ENCODE data around the gene ORC5. TPM values are rescaled to one million over a fixed set of nuclear protein-coding genes. Genes with fewer than 3 reads are reported as not detected.

Gene ORC5
- total RNA-seq, 4 donors from 2014 or later: 10.5 to 28.7 (median 13.5) TPM

DNA sequence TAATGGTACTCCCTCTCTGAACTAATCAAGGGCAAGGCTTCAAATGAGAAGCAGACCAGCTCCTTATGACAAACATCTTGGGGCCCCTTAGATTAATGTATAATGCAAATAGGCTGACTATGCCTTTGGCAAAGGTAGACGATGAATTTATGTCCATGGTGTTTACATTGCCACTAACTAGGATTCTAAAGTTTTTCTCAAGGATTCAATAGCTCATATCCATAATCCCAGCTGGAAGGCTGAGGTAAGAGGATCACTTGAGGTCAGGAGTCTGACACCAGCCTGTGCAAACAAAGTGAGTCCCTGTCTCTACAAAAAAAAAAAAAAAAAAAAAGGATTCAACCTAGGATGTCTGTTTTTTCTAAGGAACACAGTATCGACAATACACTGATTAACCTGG lies 96.5 kb downstream of the ORC5 start:
- no peak for TF ChIP-seq POLR2A (IDR thresholded peaks at IDR 0.05)
- TF ChIP-seq, protein P1, sequence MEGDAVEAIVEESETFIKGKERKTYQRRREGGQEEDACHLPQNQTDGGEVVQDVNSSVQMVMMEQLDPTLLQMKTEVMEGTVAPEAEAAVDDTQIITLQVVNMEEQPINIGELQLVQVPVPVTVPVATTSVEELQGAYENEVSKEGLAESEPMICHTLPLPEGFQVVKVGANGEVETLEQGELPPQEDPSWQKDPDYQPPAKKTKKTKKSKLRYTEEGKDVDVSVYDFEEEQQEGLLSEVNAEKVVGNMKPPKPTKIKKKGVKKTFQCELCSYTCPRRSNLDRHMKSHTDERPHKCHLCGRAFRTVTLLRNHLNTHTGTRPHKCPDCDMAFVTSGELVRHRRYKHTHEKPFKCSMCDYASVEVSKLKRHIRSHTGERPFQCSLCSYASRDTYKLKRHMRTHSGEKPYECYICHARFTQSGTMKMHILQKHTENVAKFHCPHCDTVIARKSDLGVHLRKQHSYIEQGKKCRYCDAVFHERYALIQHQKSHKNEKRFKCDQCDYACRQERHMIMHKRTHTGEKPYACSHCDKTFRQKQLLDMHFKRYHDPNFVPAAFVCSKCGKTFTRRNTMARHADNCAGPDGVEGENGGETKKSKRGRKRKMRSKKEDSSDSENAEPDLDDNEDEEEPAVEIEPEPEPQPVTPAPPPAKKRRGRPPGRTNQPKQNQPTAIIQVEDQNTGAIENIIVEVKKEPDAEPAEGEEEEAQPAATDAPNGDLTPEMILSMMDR (IDR thresholded peaks at IDR 0.05): no peak
- no peak for TF ChIP-seq EP300 (IDR thresholded peaks at IDR 0.05)
- no peak for TF ChIP-seq POLR2AphosphoS5 (IDR thresholded peaks at IDR 0.05)
- Histone ChIP-seq H3K9me3 (no peaks in the 10 kb centered on the region), H3K27me3 (no peaks in the 10 kb centered on the region), H3K36me3 (no peaks in the 10 kb centered on the region), H3K4me3 (no peak overlapping the region), H3K27ac (no peak overlapping the region), H3K4me1 (no peaks in the 10 kb centered on the region)
- WGBS: 62% methylated on average over 2 of the region's 2 CpGs
- no peak for DNase-seq (ENCODE audit: low spot score in 2 of 2)

DNA sequence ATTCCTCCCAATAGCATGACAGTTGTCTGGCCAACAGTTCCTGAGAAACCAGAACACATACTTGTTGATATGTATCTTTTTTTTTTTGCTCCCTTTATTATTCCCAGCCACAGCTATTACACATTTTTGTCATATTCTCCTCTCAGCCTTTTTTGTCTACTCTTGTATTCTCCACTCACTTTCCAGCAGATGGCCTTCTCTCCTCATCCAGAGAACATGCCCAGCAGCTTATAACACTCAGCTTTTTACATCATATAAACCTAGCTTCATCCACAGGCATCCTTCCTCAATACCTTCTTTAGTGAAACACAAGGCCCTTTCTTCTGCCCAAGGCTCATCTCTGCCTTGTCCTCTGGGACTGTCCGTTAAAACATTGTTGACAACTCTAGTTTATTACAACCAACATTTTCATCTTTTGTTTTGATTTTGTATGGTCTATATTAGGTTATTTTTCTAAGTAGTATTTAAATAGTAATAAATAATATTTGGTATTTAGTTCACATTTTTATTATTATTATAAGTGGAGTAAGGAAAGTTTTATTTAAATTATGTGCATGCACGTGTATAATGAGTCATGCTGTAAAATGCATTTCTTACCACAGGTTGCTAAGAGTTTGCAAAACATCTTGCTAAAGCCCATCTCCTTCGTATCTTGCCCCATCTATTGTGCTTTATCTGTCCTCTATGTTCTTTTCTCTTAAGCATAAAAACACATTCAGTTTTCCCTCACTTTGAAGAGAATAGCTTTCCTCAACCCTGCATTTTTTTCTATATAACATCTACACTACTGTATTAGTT lies 101.5 kb downstream of the ORC5 start:
- H3K36me3 ChIP-seq: no peaks in the 10 kb centered on the region
- no peaks in the 10 kb centered on the region for H3K4me1 ChIP-seq
- TF ChIP-seq EP300 (IDR thresholded peaks at IDR 0.05): no peak
- TF ChIP-seq POLR2A (IDR thresholded peaks at IDR 0.05): no peak
- no peak for TF ChIP-seq POLR2AphosphoS5 (IDR thresholded peaks at IDR 0.05)
- TF ChIP-seq, protein P1 (IDR thresholded peaks at IDR 0.05): no peak
- H3K4me3 ChIP-seq: no peak overlapping the region
- no peak overlapping the region for H3K27ac ChIP-seq
- 74% methylated on average over 3 of the region's 3 CpGs for WGBS
- no peak for DNase-seq (ENCODE audit: low spot score in 2 of 2)
- H3K27me3 ChIP-seq: no peaks in the 10 kb centered on the region
- no peaks in the 10 kb centered on the region for H3K9me3 ChIP-seq

- no peak for DNase-seq (ENCODE audit: low spot score in 2 of 2)
- Histone ChIP-seq H3K27ac (no peak overlapping the region), H3K27me3 (no peaks in the 10 kb centered on the region), H3K9me3 (no peaks in the 10 kb centered on the region), H3K4me1 (no peaks in the 10 kb centered on the region), H3K36me3 (no peaks in the 10 kb centered on the region), H3K4me3 (no peak overlapping the region)
- 95% methylated on average over 1 of the region's 1 CpG for WGBS
- TF ChIP-seq POLR2A (IDR thresholded peaks at IDR 0.05) (no peak), POLR2AphosphoS5 (IDR thresholded peaks at IDR 0.05) (no peak), EP300 (IDR thresholded peaks at IDR 0.05) (no peak)
- TF ChIP-seq, protein P1 (IDR thresholded peaks at IDR 0.05): no peak
Observed at GRCh38 chr7:104098890-104099289, 108.9 kb downstream of the ORC5 start.

- H3K9me3 ChIP-seq: no peaks in the 10 kb centered on the region
- no peaks in the 10 kb centered on the region for H3K27me3 ChIP-seq
- H3K4me1 ChIP-seq: no peaks in the 10 kb centered on the region
- DNase-seq (ENCODE audit: low spot score in 2 of 2): no peak
- TF ChIP-seq POLR2A (IDR thresholded peaks at IDR 0.05) (no peak), EP300 (IDR thresholded peaks at IDR 0.05) (no peak), POLR2AphosphoS5 (IDR thresholded peaks at IDR 0.05) (no peak)
- TF ChIP-seq, protein P1 (IDR thresholded peaks at IDR 0.05): no peak
- H3K27ac ChIP-seq: no peak overlapping the region
- no peak overlapping the region for H3K4me3 ChIP-seq
- WGBS: 66% methylated on average over 6 of the region's 6 CpGs
- H3K36me3 ChIP-seq: no peaks in the 10 kb centered on the region
Observed at GRCh38 chr7:104096683-104097082, 111.1 kb downstream of the ORC5 start.

- H3K36me3 ChIP-seq: no peaks in the 10 kb centered on the region
- H3K4me1 ChIP-seq: no peaks in the 10 kb centered on the region
- TF ChIP-seq, protein P1 (IDR thresholded peaks at IDR 0.05): no peak
- no peak for TF ChIP-seq EP300 (IDR thresholded peaks at IDR 0.05)
- TF ChIP-seq POLR2A (IDR thresholded peaks at IDR 0.05): no peak
- TF ChIP-seq POLR2AphosphoS5 (IDR thresholded peaks at IDR 0.05): no peak
- WGBS: 75% methylated on average over 6 of the region's 6 CpGs
- no peak overlapping the region for H3K27ac ChIP-seq
- no peaks in the 10 kb centered on the region for H3K27me3 ChIP-seq
- DNase-seq (ENCODE audit: low spot score in 2 of 2): no peak
- no peak overlapping the region for H3K4me3 ChIP-seq
- no peaks in the 10 kb centered on the region for H3K9me3 ChIP-seq
Observed at GRCh38 chr7:104093127-104093526, 114.7 kb downstream of the ORC5 start.

All from suprapubic skin (tissue), 4 donors.